Fibroblast of lung (primary cell): Measurements from ENCODE around the gene PXMP4. TPM values are rescaled to one million over a fixed set of nuclear protein-coding genes. Genes with fewer than 3 reads are reported as not detected.

Experiments used
- DNase-seq, 2 donors: peaks; one replicate each; pipeline versions ENCODE4 v3.0.0 to v3.0.0-alpha.2; 2010; ENCODE audit warnings: low read depth in 2 of 2
- H2AFZ ChIP-seq: 2 replicates; pipeline ENCODE4 v1.5.1; 2012; ENCODE audit warnings: low read length, control low read depth, inconsistent platforms
- H3K27ac ChIP-seq: 2 replicates; pipeline ENCODE4 v1.5.1; 2011; ENCODE audit warnings: low read length, control low read depth; ENCODE audit not compliant: insufficient read depth
- H3K27me3 ChIP-seq: 2 replicates; pipeline ENCODE4 v1.5.1; 2011; ENCODE audit warnings: mild to moderate bottlenecking, low read length; ENCODE audit not compliant: control insufficient read depth, insufficient read depth
- H3K36me3 ChIP-seq: 2 replicates; pipeline ENCODE4 v1.5.1; 2011; ENCODE audit warnings: low read length; ENCODE audit not compliant: control insufficient read depth, insufficient read depth
- H3K4me1 ChIP-seq: 2 replicates; pipeline ENCODE4 v1.5.1; 2011; ENCODE audit warnings: low read length; ENCODE audit not compliant: control insufficient read depth, insufficient read depth; ENCODE audit errors: extremely low read depth
- H3K4me2 ChIP-seq: 2 replicates; pipeline ENCODE4 v1.5.1; 2011; ENCODE audit warnings: low read length, control low read depth; ENCODE audit not compliant: insufficient read depth; ENCODE audit errors: extremely low read depth
- H3K4me3 ChIP-seq, 4 experiments: fragments of 200-600 bp in 1 of 4; sonication (generic) in 1 of 4; replicated peaks in 1 of 4; 2 replicates each; pipeline ENCODE4 v1.5.1; 2011 to 2016; ENCODE audit warnings: low read length in 4 of 4, low read depth in 3 of 4, mild to moderate bottlenecking in 3 of 4, control low read depth in 2 of 4, inconsistent platforms in 1 of 4, mixed read lengths in 1 of 4; ENCODE audit not compliant: insufficient read depth in 1 of 4; ENCODE audit errors: control extremely low read depth in 1 of 4
- H3K79me2 ChIP-seq: 2 replicates; pipeline ENCODE4 v1.5.1; 2012; ENCODE audit warnings: mild to moderate bottlenecking, low read length, inconsistent platforms; ENCODE audit not compliant: control insufficient read depth, insufficient read depth
- H3K9ac ChIP-seq: 2 replicates; pipeline ENCODE4 v1.5.1; 2011; ENCODE audit warnings: mild to moderate bottlenecking, low read length, control low read depth; ENCODE audit not compliant: insufficient read depth
- H3K9me3 ChIP-seq: 2 replicates; pipeline ENCODE4 v1.5.1; 2012; ENCODE audit warnings: low read depth, low read length; ENCODE audit not compliant: control insufficient read depth, insufficient read depth
- H4K20me1 ChIP-seq: 2 replicates; pipeline ENCODE4 v1.5.1; 2011; ENCODE audit warnings: low read length; ENCODE audit not compliant: control insufficient read depth, insufficient read depth; ENCODE audit errors: extremely low read depth
- CTCF ChIP-seq, 2 donors: IDR thresholded peaks in 1 of 2; conservative IDR thresholded peaks in 1 of 2; 1 replicate in 1 of 2; 2 replicates in 1 of 2; pipeline ENCODE4 v1.5.1; 2011 to 2012; ENCODE audit warnings: low read length in 2 of 2, control low read depth in 1 of 2, inconsistent platforms in 1 of 2, low read depth in 1 of 2, mild to moderate bottlenecking in 1 of 2
- EZH2 ChIP-seq: IDR thresholded peaks from 2 replicates; pipeline ENCODE4 v1.5.1; 2012; ENCODE audit warnings: low read length, control low read depth, mild to moderate bottlenecking; ENCODE audit errors: missing control alignments
- polyA plus RNA-seq, 2 donors: library from polyadenylated mRNA; depleted of rRNA in 1 of 2; stranded (reverse) in 1 of 2; unstranded in 1 of 2; fragments of >200 nt; gene quantifications; 2 replicates each; pipeline ENCODE4 v1.2.1, GENCODE V29; 2011 to 2012; ENCODE audit warnings: missing spikeins in 1 of 2
- total RNA-seq: library from RNA; depleted of rRNA; stranded (reverse); fragments of >200 nt; gene quantifications from 2 replicates; pipeline ENCODE4 v1.2.1, GENCODE V29; 2014

The PXMP4 gene
- total and polyA plus RNA-seq, 2 donors (not counting 1 experiment from before 2014, with no cell fraction given) = 4.1 to 6.3 TPM

DNA sequence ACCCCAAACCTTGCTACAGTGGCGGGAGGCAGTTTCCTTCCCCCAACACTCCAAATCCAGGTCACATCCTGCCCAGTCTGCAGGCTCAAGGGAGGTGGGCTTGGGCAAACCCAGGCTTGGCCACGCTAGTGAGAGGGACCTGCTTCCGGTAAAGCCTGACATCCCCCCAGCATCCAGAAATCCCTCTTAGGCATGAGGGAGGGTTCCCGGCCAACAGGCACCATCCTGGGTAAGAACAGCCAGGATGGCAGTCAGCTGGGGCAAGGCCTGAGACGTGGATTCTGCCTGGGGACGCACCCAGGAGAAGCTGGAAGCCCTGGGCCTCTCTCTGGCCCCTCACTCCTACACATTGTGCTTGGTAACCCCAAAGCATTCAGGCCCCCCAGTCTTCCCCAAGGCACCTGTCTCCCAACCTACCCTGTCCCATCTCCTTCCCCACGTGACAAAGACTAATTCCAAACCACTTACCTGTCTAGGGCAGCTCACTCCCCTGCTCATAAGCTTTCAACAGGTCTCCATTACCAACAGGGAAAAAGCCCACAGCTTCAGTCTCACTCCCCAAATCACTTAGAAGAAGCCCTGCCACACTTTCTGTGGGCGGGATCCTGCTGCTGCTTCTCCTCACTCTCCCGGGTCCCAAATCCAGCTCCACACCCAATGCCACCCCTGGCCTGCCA, 55.9 kb downstream of the PXMP4 start:
- Histone ChIP-seq H3K9me3 (no peaks in the 10 kb centered on the region), H4K20me1 (no peaks in the 10 kb centered on the region), H3K9ac (peak overlapping the region; percentile 81), H3K79me2 (no peaks in the 10 kb centered on the region), H3K4me3 (peak overlapping the region; percentile 61 to 92 (median 76)), H3K4me2 (peak overlapping the region; percentile 91), H3K4me1 (peaks cover 20% of the 10 kb centered on the region), H3K36me3 (peaks cover 2% of the 10 kb centered on the region), H3K27ac (peak overlapping the region; percentile 89), H3K27me3 (no peaks in the 10 kb centered on the region), H2AFZ (peak overlapping the region; percentile 35)
- TF ChIP-seq CTCF (conservative IDR thresholded peaks at IDR 0.05 in 1 of 2, IDR thresholded peaks at IDR 0.05 in 1 of 2; ENCODE audit: low read depth in 1 of 2, low read length in 2 of 2) = no peak
- no peak for TF ChIP-seq EZH2
- no peak for DNase-seq

DNA sequence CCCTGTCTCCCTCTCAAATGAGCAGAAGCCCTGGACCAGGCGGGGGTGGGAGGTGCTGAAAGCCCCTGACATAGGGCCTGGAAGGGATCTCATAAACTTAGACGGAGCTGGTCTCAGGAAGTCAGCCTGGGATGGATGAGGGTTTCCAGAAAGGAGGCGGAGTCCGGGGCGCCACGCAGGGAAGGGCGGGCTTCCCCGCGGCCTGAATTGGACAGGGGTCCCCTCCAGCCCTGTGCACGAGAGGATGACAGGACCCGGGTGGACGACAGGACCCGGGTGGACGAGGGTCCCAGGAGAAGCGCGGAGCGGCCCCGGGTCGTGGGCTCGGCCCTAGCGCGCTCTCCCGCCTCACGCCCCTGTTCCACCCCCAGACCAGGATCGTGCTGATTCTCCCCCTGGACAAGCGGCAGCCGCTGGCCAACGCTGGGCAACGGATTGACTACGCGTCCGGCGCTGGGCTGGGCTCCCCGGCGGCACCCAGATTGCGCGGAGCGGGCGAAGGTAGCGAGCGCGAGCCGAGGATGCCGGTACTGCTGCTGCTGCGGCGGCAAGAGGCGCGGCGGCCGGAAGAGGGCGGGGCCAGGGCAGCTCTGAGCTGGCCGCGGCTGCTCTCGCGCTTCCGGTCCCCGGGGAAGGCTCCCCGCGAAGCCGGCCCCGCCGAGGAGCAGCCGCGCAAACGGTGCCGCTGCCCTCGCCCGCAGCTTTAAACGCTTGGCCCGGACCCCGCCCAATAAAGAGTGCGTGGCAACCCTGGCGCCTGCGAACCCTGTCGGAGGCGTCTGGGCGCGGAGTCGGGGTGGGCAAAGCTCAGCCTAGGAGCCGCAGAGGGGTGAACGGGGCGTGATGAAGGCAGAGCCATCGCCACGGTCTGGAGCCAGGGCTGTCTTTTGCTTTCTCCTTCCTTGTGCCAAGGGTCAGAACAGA, 56.7 kb downstream of the PXMP4 start:
- no peaks in the 10 kb centered on the region for H3K79me2 ChIP-seq
- no peaks in the 10 kb centered on the region for H3K27me3 ChIP-seq
- H3K4me2 ChIP-seq = peak overlapping the region; percentile 91
- peaks cover 20% of the 10 kb centered on the region for H3K4me1 ChIP-seq
- no peaks in the 10 kb centered on the region for H3K9me3 ChIP-seq
- H3K4me3 ChIP-seq = peak overlapping the region; percentile 62 to 92 (median 76)
- peak overlapping the region; percentile 89 for H3K27ac ChIP-seq
- peak overlapping the region; percentile 81 for H3K9ac ChIP-seq
- no peaks in the 10 kb centered on the region for H4K20me1 ChIP-seq
- H3K36me3 ChIP-seq = peaks cover 2% of the 10 kb centered on the region
- TF ChIP-seq CTCF (conservative IDR thresholded peaks at IDR 0.05 in 1 of 2, IDR thresholded peaks at IDR 0.05 in 1 of 2; ENCODE audit: low read depth in 1 of 2, low read length in 2 of 2) (no peak), EZH2 (no peak)
- DNase-seq = peak; percentile 60 to 72
- peak overlapping the region; percentile 73 for H2AFZ ChIP-seq

DNA sequence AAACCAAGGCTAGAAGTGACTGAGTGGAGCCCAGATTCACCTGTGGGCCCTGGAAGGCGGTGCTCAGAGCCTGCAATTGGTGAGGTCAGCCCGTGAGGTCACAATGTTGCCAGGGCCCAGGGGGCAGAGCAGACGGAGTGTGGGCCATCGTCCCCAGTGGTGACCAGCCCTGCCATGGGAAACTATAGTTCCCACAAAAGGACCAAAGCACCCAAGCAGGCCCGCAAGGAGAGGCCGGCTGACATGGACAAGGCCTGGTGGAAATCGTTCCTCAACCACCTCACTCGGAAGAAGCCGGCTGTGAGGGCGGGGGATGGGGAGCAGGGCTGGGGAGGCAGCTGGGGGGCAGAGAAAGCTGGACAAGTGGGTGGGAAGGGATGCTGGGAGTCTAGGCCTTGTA, 57.9 kb downstream of the PXMP4 start, which contains the start of gene C20orf144:
TSS of gene C20orf144 (plus strand) at position 156 of the 400 bp plus-strand sequence. CDS start at position 175, 19 bp downstream.
- Histone ChIP-seq H3K9ac (peak within 1 kb of the TSS; percentile 81), H4K20me1 (no peaks in the 10 kb centered on the region), H3K4me1 (peaks cover 14% of the 10 kb centered on the region), H3K4me3 (peak within 1 kb of the TSS; percentile 62 to 92 (median 76)), H3K4me2 (peak within 1 kb of the TSS; percentile 91), H2AFZ (peak within 1 kb of the TSS; percentile 73), H3K27me3 (no peaks in the 10 kb centered on the region), H3K79me2 (no peaks in the 10 kb centered on the region), H3K36me3 (peaks cover 2% of the 10 kb centered on the region), H3K27ac (peak within 1 kb of the TSS; percentile 89), H3K9me3 (no peaks in the 10 kb centered on the region)
- no peak for DNase-seq
- TF ChIP-seq CTCF (conservative IDR thresholded peaks at IDR 0.05 in 1 of 2, IDR thresholded peaks at IDR 0.05 in 1 of 2; ENCODE audit: low read depth in 1 of 2, low read length in 2 of 2) = no peak
- TF ChIP-seq EZH2 = no peak
